IPS-18c (cell line): Measurements from ENCODE around the gene PIP4K2A.
"Not testable (repeated sequence)": the region's sequence is repeated elsewhere in the genome, so short reads cannot be mapped to it uniquely, and the experiment has no call there.

ENCODE experiments used
- H3K4me3 ChIP-seq: 2 replicates; pipeline ENCODE4 v1.7.0; 2013; ENCODE audit warnings: low read depth, mild to moderate bottlenecking, low read length, moderate library complexity; ENCODE audit not compliant: insufficient read depth
- H3K9me3 ChIP-seq: one replicate; pipeline ENCODE4 v1.6.1; 2013; ENCODE audit warnings: mild to moderate bottlenecking, low read length, moderate library complexity; ENCODE audit not compliant: control insufficient read depth, insufficient read depth

PIP4K2A gene

GRCh38 chr10:22704471-22704911, 9.9 kb downstream of the PIP4K2A start:
- peaks cover 2% of the 10 kb centered on the region for H3K9me3 ChIP-seq
- H3K4me3 ChIP-seq, result no peak overlapping the region

GRCh38 chr10:22702348-22702747, 12.0 kb downstream of the PIP4K2A start:
- no peak overlapping the region for H3K4me3 ChIP-seq
- H3K9me3 ChIP-seq, result no peaks in the 10 kb centered on the region

- no peak overlapping the region for H3K4me3 ChIP-seq
- H3K9me3 ChIP-seq, result no peaks in the 10 kb centered on the region
These were observed 13.1 kb downstream of the PIP4K2A start for GRCh38 chr10:22701132-22701826.

- no peaks in the 10 kb centered on the region for H3K9me3 ChIP-seq
- no peak overlapping the region for H3K4me3 ChIP-seq
These were observed 13.9 kb downstream of the PIP4K2A start for GRCh38 chr10:22700489-22700888.

GRCh38 chr10:22699976-22700375, 14.4 kb downstream of the PIP4K2A start:
- Histone ChIP-seq H3K4me3 (no peak overlapping the region), H3K9me3 (no peaks in the 10 kb centered on the region)

- no peak overlapping the region for H3K4me3 ChIP-seq
- H3K9me3 ChIP-seq, result no peaks in the 10 kb centered on the region
These were observed 15.4 kb downstream of the PIP4K2A start for GRCh38 chr10:22698941-22699440.

GRCh38 chr10:22697800-22698199, 16.6 kb downstream of the PIP4K2A start:
- Histone ChIP-seq H3K4me3 (no peak overlapping the region; the same call in 1 of the 2 replicates), H3K9me3 (no peaks in the 10 kb centered on the region)

GRCh38 chr10:22697101-22697500, 17.3 kb downstream of the PIP4K2A start:
- no peaks in the 10 kb centered on the region for H3K9me3 ChIP-seq
- no peak overlapping the region for H3K4me3 ChIP-seq

GRCh38 chr10:22693860-22694259, 20.5 kb downstream of the PIP4K2A start:
- Histone ChIP-seq H3K9me3 (no peaks in the 10 kb centered on the region), H3K4me3 (no peak overlapping the region)

GRCh38 chr10:22693371-22693784, 21.0 kb downstream of the PIP4K2A start:
- no peaks in the 10 kb centered on the region for H3K9me3 ChIP-seq
- H3K4me3 ChIP-seq, result no peak overlapping the region

GRCh38 chr10:22692119-22692518, 22.3 kb downstream of the PIP4K2A start:
- H3K4me3 ChIP-seq, H3K9me3 ChIP-seq: not testable (repeated sequence)

GRCh38 chr10:22690614-22691431, 23.6 kb downstream of the PIP4K2A start:
- Histone ChIP-seq H3K4me3 (no peak overlapping the region), H3K9me3 (no peaks in the 10 kb centered on the region)

- Histone ChIP-seq H3K9me3 (no peaks in the 10 kb centered on the region), H3K4me3 (no peak overlapping the region)
These were observed 24.2 kb downstream of the PIP4K2A start for GRCh38 chr10:22690158-22690557.

GRCh38 chr10:22686347-22686746, 28.0 kb downstream of the PIP4K2A start:
- H3K9me3 ChIP-seq, result no peaks in the 10 kb centered on the region
- no peak overlapping the region for H3K4me3 ChIP-seq

GRCh38 chr10:22685926-22686325, 28.5 kb downstream of the PIP4K2A start:
- no peaks in the 10 kb centered on the region for H3K9me3 ChIP-seq
- H3K4me3 ChIP-seq, result no peak overlapping the region

GRCh38 chr10:22684699-22685098, 29.7 kb downstream of the PIP4K2A start:
- H3K9me3 ChIP-seq, result no peaks in the 10 kb centered on the region
- no peak overlapping the region for H3K4me3 ChIP-seq

- Histone ChIP-seq H3K4me3 (no peak overlapping the region), H3K9me3 (no peaks in the 10 kb centered on the region)
These were observed 31.3 kb downstream of the PIP4K2A start for GRCh38 chr10:22683140-22683389.
